Epithelial cell of proximal tubule (primary cell): ENCODE data around the gene ZNF592. TPM values are rescaled to one million over a fixed set of nuclear protein-coding genes. Genes with fewer than 3 reads are reported as not detected.

Source experiments
- DNase-seq: peaks from one replicate; pipeline ENCODE4 v3.0.0-alpha.2; 2011; ENCODE audit warnings: low read depth
- H3K4me3 ChIP-seq: 2 replicates; pipeline ENCODE4 v1.5.1; 2011; ENCODE audit warnings: low read depth, mild to moderate bottlenecking, low read length
- CTCF ChIP-seq: conservative IDR thresholded peaks from 2 replicates; pipeline ENCODE4 v1.5.1; 2012; ENCODE audit warnings: low read depth, mild to moderate bottlenecking, low read length
- total RNA-seq: library from RNA; depleted of rRNA; stranded (reverse); fragments of >200 nt; gene quantifications from 2 replicates; pipeline ENCODE4 v1.2.3, GENCODE V29; 2015

ZNF592 gene
- total RNA-seq, 1 donor from 2014 or later, result 8.2 TPM

GRCh38 chr15:84755736-84756527 is 7.5 kb downstream of the ZNF592 start:
- H3K4me3 ChIP-seq, result no peak overlapping the region
- no peak for TF ChIP-seq CTCF
- no peak for DNase-seq

GRCh38 chr15:84759018-84759417 is 10.6 kb downstream of the ZNF592 start:
- H3K4me3 ChIP-seq, result no peak overlapping the region
- no peak for TF ChIP-seq CTCF
- no peak for DNase-seq

- no peak overlapping the region for H3K4me3 ChIP-seq
- DNase-seq, result no peak
- no peak for TF ChIP-seq CTCF
Measured at GRCh38 chr15:84760219-84760618, 11.8 kb downstream of the ZNF592 start.

GRCh38 chr15:84761607-84762131 is 13.3 kb downstream of the ZNF592 start:
- DNase-seq, result no peak
- no peak overlapping the region for H3K4me3 ChIP-seq
- no peak for TF ChIP-seq CTCF

GRCh38 chr15:84762840-84763572 is 14.6 kb downstream of the ZNF592 start:
- no peak for DNase-seq
- TF ChIP-seq CTCF, result no peak
- no peak overlapping the region for H3K4me3 ChIP-seq

GRCh38 chr15:84764585-84764984 is 16.2 kb downstream of the ZNF592 start:
- no peak for TF ChIP-seq CTCF
- DNase-seq, result no peak
- no peak overlapping the region for H3K4me3 ChIP-seq
